GM23338 (cell line): Measurements from ENCODE around the gene SYT13. TPM values are rescaled to one million over a fixed set of nuclear protein-coding genes. Genes with fewer than 3 reads are reported as not detected.
A peak's percentile ranks its signal among the peaks of the same experiment; 100 is the strongest.

Source experiments
- ATAC-seq: fragments of 200-7000 bp; cut with Tn5 transposase; 3 replicates; pipeline ENCODE4 v1.9.1; 2020
- DNase-seq: peaks from one replicate; pipeline ENCODE4 v3.0.0-alpha.2; 2015; ENCODE audit warnings: low spot score
- H2AFZ ChIP-seq: fragments of 200-600 bp; sonication (generic); 2 replicates; pipeline ENCODE4 v1.8.0; 2016; ENCODE audit warnings: antibody characterized with exemption, mild to moderate bottlenecking, moderate library complexity
- H3F3A ChIP-seq: fragments of 200-600 bp; sonication (generic); replicated peaks from 2 replicates; pipeline ENCODE4 v1.8.0; 2017; ENCODE audit warnings: antibody characterized with exemption, mixed run types, low read depth
- H3K27ac ChIP-seq: fragments of 200-600 bp; sonication (generic); 2 replicates; pipeline ENCODE4 v1.6.1; 2016; ENCODE audit warnings: low read depth
- H3K27me3 ChIP-seq: fragments of 200-600 bp; sonication (generic); 2 replicates; pipeline ENCODE4 v1.8.0; 2016; ENCODE audit warnings: mild to moderate bottlenecking, mixed run types, moderate library complexity; ENCODE audit not compliant: insufficient read depth
- H3K36me3 ChIP-seq: fragments of 200-600 bp; sonication (generic); 2 replicates; pipeline ENCODE4 v1.8.0; 2016; ENCODE audit warnings: mild to moderate bottlenecking; ENCODE audit not compliant: insufficient read depth
- H3K4me1 ChIP-seq: fragments of 200-600 bp; sonication (generic); 2 replicates; pipeline ENCODE4 v1.8.0; 2016; ENCODE audit warnings: mild to moderate bottlenecking, moderate library complexity; ENCODE audit not compliant: insufficient read depth
- H3K4me2 ChIP-seq: fragments of 200-600 bp; sonication (generic); 2 replicates; pipeline ENCODE4 v1.7.1; 2017; ENCODE audit warnings: mixed run types
- H3K4me3 ChIP-seq: fragments of 200-600 bp; sonication (generic); 2 replicates; pipeline ENCODE4 v1.6.1; 2016; ENCODE audit warnings: mixed run types
- H3K79me2 ChIP-seq: fragments of 200-600 bp; sonication (generic); replicated peaks from 2 replicates; pipeline ENCODE4 v1.8.0; 2017; ENCODE audit warnings: mild to moderate bottlenecking; ENCODE audit not compliant: insufficient read depth
- H3K9me2 ChIP-seq: fragments of 200-600 bp; sonication (generic); 2 replicates; pipeline ENCODE4 v1.8.0; 2017; ENCODE audit not compliant: insufficient read depth
- H4K20me1 ChIP-seq: fragments of 200-600 bp; sonication (generic); replicated peaks from 2 replicates; pipeline ENCODE4 v1.8.0; 2017; ENCODE audit warnings: mild to moderate bottlenecking; ENCODE audit not compliant: insufficient read depth
- H3K27ac Mint-ChIP-seq: 2 replicates; pipeline ENCODE4 v1.8.0; 2020; ENCODE audit warnings: inconsistent platforms, mild to moderate bottlenecking, moderate library complexity, mixed read lengths
- H3K27me3 Mint-ChIP-seq: 3 replicates; pipeline ENCODE4 v1.8.0; 2022; ENCODE audit warnings: low read depth, mild to moderate bottlenecking, moderate library complexity, mixed read lengths, inconsistent platforms; ENCODE audit not compliant: insufficient read depth, poor library complexity
- H3K36me3 Mint-ChIP-seq: 3 replicates; pipeline ENCODE4 v1.8.0; 2021; ENCODE audit warnings: low read depth, mild to moderate bottlenecking, inconsistent platforms, moderate library complexity, mixed read lengths
- H3K4me1 Mint-ChIP-seq: 3 replicates; pipeline ENCODE4 v1.8.0; 2020; ENCODE audit warnings: mild to moderate bottlenecking, inconsistent platforms, mixed read lengths
- H3K4me3 Mint-ChIP-seq: 3 replicates; pipeline ENCODE4 v1.8.0; 2021; ENCODE audit warnings: moderate library complexity, mild to moderate bottlenecking, inconsistent platforms, mixed read lengths
- H3K9me3 Mint-ChIP-seq: 3 replicates; pipeline ENCODE4 v1.8.0; 2020; ENCODE audit warnings: moderate library complexity, mild to moderate bottlenecking, inconsistent platforms, mixed read lengths
- CREB1 ChIP-seq: fragments of 250-450 bp; sonication (Bioruptor Pico); IDR thresholded peaks from 2 replicates; pipeline ENCODE4 v1.5.0; 2020; ENCODE audit warnings: low read depth, mild to moderate bottlenecking, moderate library complexity
- EZH2 ChIP-seq: fragments of 200-600 bp; sonication (generic); IDR thresholded peaks from one replicate; pipeline ENCODE4 v1.8.0; 2017; ENCODE audit warnings: antibody characterized with exemption, mild to moderate bottlenecking, low read depth; ENCODE audit not compliant: unreplicated experiment
- EZH2phosphoT487 ChIP-seq: fragments of 200-600 bp; sonication (generic); IDR thresholded peaks from one replicate; pipeline ENCODE4 v1.8.1; 2018; ENCODE audit warnings: antibody characterized with exemption; ENCODE audit not compliant: unreplicated experiment
- JUNB ChIP-seq: IDR thresholded peaks from one replicate; pipeline ENCODE4 v1.6.1; 2016; ENCODE audit warnings: antibody characterized with exemption; ENCODE audit not compliant: unreplicated experiment
- POLR2AphosphoS5 ChIP-seq: IDR thresholded peaks from 2 replicates; pipeline ENCODE4 v1.6.1; 2016; ENCODE audit warnings: antibody characterized with exemption, low read depth
- STAT1 ChIP-seq: IDR thresholded peaks from one replicate; pipeline ENCODE4 v1.6.1; 2016; ENCODE audit warnings: antibody characterized with exemption; ENCODE audit not compliant: unreplicated experiment
- ZNF114 ChIP-seq: fragments of 250-450 bp; sonication (Bioruptor Pico); IDR thresholded peaks from 2 replicates; pipeline ENCODE4 v1.5.0; 2020; ENCODE audit warnings: mild to moderate bottlenecking, moderate library complexity
- ZNF331 ChIP-seq: fragments of 250-450 bp; sonication (Bioruptor Pico); IDR thresholded peaks from 2 replicates; pipeline ENCODE4 v1.5.0; 2020; ENCODE audit warnings: low read depth, mild to moderate bottlenecking, moderate library complexity
- polyA plus RNA-seq: library from polyadenylated mRNA; unstranded; fragments of >200 nt; fragmentation: Nextera tagmentation; extraction: Ambion mirVana; gene quantifications from 2 replicates; pipeline ENCODE4 v1.2.1, GENCODE V29; 2016
- total RNA-seq: library from RNA; depleted of rRNA; stranded (reverse); fragments of >200 nt; shearing (Covaris generic); gene quantifications from 2 replicates; pipeline ENCODE4 v1.2.3, GENCODE V29; 2014
- TF ChIP-seq, protein P1 (sequence below), 2 experiments: fragments of 200-600 bp in 1 of 2; sonication (generic) in 1 of 2; conservative IDR thresholded peaks; 2 replicates each; pipeline versions ENCODE4 v1.5.1 to v1.6.1; 2016 to 2017; ENCODE audit warnings: antibody characterized with exemption in 2 of 2, low read depth in 2 of 2, mild to moderate bottlenecking in 2 of 2, moderate library complexity in 1 of 2
- TF ChIP-seq, protein P2 (sequence below): IDR thresholded peaks from one replicate; pipeline ENCODE4 v1.6.1; 2018; ENCODE audit warnings: antibody characterized with exemption; ENCODE audit not compliant: unreplicated experiment
- TF ChIP-seq, protein P3 (sequence below): IDR thresholded peaks from 2 replicates; pipeline ENCODE4 v1.6.1; 2016; ENCODE audit warnings: antibody characterized with exemption

SYT13 gene
- total and polyA plus RNA-seq, 2 experiments from 2014 or later: 3.4 to 16.3 TPM

DNA sequence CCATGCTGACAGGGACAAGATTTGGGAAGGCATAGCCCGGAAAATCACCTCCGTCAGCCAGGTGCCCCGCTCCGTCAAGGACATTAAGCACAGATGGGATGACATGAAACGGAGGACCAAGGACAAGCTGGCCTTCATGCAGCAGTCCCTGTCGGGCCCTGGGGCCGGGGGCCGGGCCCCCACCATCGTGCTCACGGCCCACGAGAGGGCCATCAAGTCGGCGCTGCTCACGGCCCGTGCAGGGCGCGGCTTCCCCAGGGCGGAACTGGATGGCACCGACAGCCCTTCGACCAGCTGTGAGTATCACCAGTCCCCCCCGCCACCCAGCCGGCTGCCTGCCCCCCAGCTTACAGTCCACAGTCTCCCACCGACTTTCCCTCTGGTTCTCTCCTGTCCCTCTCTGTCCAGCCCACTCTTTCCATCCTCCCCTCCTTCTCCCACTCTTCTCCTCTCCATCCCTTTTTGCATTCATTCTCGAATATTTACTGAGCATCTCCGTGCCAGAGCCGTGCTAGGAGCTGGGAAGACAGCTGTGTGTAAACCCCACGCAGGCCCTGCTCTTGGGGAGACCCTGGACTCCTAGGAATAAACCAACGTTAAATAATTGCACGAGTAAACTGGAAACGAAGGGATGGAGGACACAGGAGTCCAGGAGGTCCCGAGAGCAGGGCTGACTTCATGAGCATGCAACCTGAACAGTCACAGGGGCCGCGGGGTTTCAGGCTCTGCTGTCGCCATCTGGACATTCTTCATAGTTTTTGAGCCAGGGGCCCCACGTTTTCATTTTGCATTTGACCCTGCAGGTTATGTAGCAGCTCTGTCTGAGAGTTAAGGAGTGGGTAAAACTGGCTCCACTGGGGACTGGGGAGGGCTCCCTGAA is 76.9 kb downstream of the SYT13 start (continued):
- TF ChIP-seq, protein P1, sequence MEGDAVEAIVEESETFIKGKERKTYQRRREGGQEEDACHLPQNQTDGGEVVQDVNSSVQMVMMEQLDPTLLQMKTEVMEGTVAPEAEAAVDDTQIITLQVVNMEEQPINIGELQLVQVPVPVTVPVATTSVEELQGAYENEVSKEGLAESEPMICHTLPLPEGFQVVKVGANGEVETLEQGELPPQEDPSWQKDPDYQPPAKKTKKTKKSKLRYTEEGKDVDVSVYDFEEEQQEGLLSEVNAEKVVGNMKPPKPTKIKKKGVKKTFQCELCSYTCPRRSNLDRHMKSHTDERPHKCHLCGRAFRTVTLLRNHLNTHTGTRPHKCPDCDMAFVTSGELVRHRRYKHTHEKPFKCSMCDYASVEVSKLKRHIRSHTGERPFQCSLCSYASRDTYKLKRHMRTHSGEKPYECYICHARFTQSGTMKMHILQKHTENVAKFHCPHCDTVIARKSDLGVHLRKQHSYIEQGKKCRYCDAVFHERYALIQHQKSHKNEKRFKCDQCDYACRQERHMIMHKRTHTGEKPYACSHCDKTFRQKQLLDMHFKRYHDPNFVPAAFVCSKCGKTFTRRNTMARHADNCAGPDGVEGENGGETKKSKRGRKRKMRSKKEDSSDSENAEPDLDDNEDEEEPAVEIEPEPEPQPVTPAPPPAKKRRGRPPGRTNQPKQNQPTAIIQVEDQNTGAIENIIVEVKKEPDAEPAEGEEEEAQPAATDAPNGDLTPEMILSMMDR (conservative IDR thresholded peaks at IDR 0.05; ENCODE audit: low read depth in 2 of 2): no peak
- TF ChIP-seq EZH2: no peak
- TF ChIP-seq JUNB: no peak
- TF ChIP-seq STAT1: no peak
- no peak for TF ChIP-seq CREB1 (CRISPR knock-in tag)
- TF ChIP-seq EZH2phosphoT487: no peak
- no peak for TF ChIP-seq ZNF331 (CRISPR knock-in tag)
- no peak for TF ChIP-seq ZNF114 (CRISPR knock-in tag)

DNA sequence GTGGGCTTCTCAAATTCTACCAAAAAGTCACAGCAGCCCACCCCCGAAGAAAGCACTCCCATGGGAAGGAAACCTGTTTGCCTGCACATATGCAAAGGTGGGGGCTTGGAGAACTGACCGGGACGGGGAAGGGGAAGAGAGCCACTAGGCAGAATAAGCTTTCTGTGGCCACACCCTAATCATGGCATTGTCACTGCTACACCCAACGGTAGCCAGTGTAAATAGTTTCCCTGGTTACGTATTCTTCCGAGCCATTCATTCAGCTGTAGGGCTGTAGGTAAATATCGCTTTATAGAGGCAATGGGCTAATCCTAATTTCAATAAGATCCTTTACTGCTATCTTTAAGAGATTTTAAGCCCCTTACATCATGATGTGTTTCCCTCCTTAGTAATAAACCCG is 78.0 kb downstream of the SYT13 start:
- Mint-ChIP-seq H3K4me1 (peaks cover 22% of the 10 kb centered on the region), H3K4me3 (no peak overlapping the region), H3K36me3 (peaks cover 7% of the 10 kb centered on the region), H3K9me3 (no peaks in the 10 kb centered on the region), H3K27me3 (peaks cover 8% of the 10 kb centered on the region), H3K27ac (no peak overlapping the region)
- Histone ChIP-seq H3K27me3 (no peaks in the 10 kb centered on the region), H3K4me1 (peaks cover 14% of the 10 kb centered on the region), H3K27ac (no peak overlapping the region), H3K36me3 (no peaks in the 10 kb centered on the region), H2AFZ (no peak overlapping the region), H4K20me1 (no peaks in the 10 kb centered on the region), H3K9me2 (no peaks in the 10 kb centered on the region), H3K79me2 (no peaks in the 10 kb centered on the region), H3K4me2 (no peak overlapping the region), H3K4me3 (no peak overlapping the region), H3F3A (0 out of 2 replicates have a peak, but pooled peaks cover 3% of the 10 kb centered on the region)
- ATAC-seq (no peak), DNase-seq (peak; percentile 14)
- TF ChIP-seq, protein P2, sequence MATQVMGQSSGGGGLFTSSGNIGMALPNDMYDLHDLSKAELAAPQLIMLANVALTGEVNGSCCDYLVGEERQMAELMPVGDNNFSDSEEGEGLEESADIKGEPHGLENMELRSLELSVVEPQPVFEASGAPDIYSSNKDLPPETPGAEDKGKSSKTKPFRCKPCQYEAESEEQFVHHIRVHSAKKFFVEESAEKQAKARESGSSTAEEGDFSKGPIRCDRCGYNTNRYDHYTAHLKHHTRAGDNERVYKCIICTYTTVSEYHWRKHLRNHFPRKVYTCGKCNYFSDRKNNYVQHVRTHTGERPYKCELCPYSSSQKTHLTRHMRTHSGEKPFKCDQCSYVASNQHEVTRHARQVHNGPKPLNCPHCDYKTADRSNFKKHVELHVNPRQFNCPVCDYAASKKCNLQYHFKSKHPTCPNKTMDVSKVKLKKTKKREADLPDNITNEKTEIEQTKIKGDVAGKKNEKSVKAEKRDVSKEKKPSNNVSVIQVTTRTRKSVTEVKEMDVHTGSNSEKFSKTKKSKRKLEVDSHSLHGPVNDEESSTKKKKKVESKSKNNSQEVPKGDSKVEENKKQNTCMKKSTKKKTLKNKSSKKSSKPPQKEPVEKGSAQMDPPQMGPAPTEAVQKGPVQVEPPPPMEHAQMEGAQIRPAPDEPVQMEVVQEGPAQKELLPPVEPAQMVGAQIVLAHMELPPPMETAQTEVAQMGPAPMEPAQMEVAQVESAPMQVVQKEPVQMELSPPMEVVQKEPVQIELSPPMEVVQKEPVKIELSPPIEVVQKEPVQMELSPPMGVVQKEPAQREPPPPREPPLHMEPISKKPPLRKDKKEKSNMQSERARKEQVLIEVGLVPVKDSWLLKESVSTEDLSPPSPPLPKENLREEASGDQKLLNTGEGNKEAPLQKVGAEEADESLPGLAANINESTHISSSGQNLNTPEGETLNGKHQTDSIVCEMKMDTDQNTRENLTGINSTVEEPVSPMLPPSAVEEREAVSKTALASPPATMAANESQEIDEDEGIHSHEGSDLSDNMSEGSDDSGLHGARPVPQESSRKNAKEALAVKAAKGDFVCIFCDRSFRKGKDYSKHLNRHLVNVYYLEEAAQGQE: no peak
- TF ChIP-seq POLR2AphosphoS5 (no peak), EZH2phosphoT487 (no peak), ZNF114 (CRISPR knock-in tag) (no peak), JUNB (no peak), CREB1 (CRISPR knock-in tag) (no peak)
- TF ChIP-seq, protein P3, sequence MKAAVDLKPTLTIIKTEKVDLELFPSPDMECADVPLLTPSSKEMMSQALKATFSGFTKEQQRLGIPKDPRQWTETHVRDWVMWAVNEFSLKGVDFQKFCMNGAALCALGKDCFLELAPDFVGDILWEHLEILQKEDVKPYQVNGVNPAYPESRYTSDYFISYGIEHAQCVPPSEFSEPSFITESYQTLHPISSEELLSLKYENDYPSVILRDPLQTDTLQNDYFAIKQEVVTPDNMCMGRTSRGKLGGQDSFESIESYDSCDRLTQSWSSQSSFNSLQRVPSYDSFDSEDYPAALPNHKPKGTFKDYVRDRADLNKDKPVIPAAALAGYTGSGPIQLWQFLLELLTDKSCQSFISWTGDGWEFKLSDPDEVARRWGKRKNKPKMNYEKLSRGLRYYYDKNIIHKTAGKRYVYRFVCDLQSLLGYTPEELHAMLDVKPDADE: no peak
- TF ChIP-seq, protein P1 (conservative IDR thresholded peaks at IDR 0.05; ENCODE audit: low read depth in 2 of 2): no peak
